Psoas muscle (tissue), 8 donors: ENCODE data around the gene PROP1. TPM values are rescaled to one million over a fixed set of nuclear protein-coding genes. Genes with fewer than 3 reads are reported as not detected.
"Not testable (repeated sequence)": the region's sequence is repeated elsewhere in the genome, so short reads cannot be mapped to it uniquely, and the experiment has no call there.

Source experiments
- ATAC-seq, 4 donors: fragments of 200-7000 bp; cut with Tn5 transposase; one replicate each; pipeline ENCODE4 v1.9.1; 2020; ENCODE audit warnings: moderate library complexity in 3 of 4, mild to moderate bottlenecking in 2 of 4
- DNase-seq, 2 donors: peaks; one replicate each; pipeline ENCODE4 v3.0.0-alpha.2; 2020
- H3K27ac ChIP-seq: fragments of 200-600 bp; one replicate; pipeline ENCODE4 v1.8.0; 2022
- H3K27me3 ChIP-seq, 3 donors: fragments of 200-600 bp in 1 of 3; one replicate each; pipeline versions ENCODE4 v1.6.1 to v1.8.0; 2013 to 2022; ENCODE audit warnings: low read length in 2 of 3, mild to moderate bottlenecking in 2 of 3, moderate library complexity in 1 of 3; ENCODE audit not compliant: insufficient read depth in 3 of 3
- H3K36me3 ChIP-seq, 2 donors: fragments of 200-600 bp in 1 of 2; one replicate each; pipeline versions ENCODE4 v1.6.1 to v1.8.0; 2013 to 2022; ENCODE audit warnings: low read depth in 1 of 2, mild to moderate bottlenecking in 1 of 2, moderate library complexity in 1 of 2; ENCODE audit not compliant: insufficient read depth in 1 of 2
- H3K4me1 ChIP-seq: fragments of 200-600 bp; one replicate; pipeline ENCODE4 v1.8.0; 2022
- H3K4me3 ChIP-seq: fragments of 200-600 bp; one replicate; pipeline ENCODE4 v1.8.0; 2022; ENCODE audit warnings: mild to moderate bottlenecking
- H3K9me3 ChIP-seq: fragments of 200-600 bp; one replicate; pipeline ENCODE4 v1.8.0; 2022
- CTCF ChIP-seq: fragments of 200-600 bp; IDR thresholded peaks from one replicate; pipeline ENCODE4 v1.8.0; 2022; ENCODE audit warnings: antibody characterized with exemption
- WGBS, 3 donors: extraction: QIAGEN DNeasy Blood & Tissue Kit; methylation state at CpG; one replicate each; pipeline versions ENCODE4 v1.1.6 to v1.1.7; 2013; 5-methylcytosine and 5-hydroxymethylcytosine counted together
- intact Hi-C, 2 donors: fragments of 100-400 bp; cut with DNase I; formaldehyde crosslinking; loops; one replicate each; pipeline versions ENCODE4 v1.11.0 to v1.14.2; 2022
- polyA plus RNA-seq, 3 donors: library from polyadenylated mRNA; stranded (reverse); fragments of 200-250 nt; gene quantifications; one replicate each; pipeline ENCODE4 v1.2.3, GENCODE V29; 2013
- total RNA-seq, 4 donors: library from RNA; stranded (reverse); fragmentation: NEBNext Ultra II Directional in 2 of 4; extraction: Animal tissue kit (Norgen Biotek cat#: 25700) in 2 of 4; gene quantifications; one replicate each; pipeline versions ENCODE4 v1.2.1 to v1.2.4, GENCODE V29; 2021 to 2023
- donor health status: healthy with polysubstance abuse.
- donor health status: DM: no; HTN: no; CAD: no; lungs with moderate emphysema.
- donor health status: Bipolar disorder and iron deficiency.
- donor health status: healthy.
- donor health status: DM: yes; HTN: yes; CAD: no.
- donor health status: DM: no; HTN: no; CAD: no.
- donor health status: DM: no; HTN: no; CAD: no.
- donor health status: DM: yes; HTN: yes; CAD: no.

PROP1 gene
- total and polyA plus RNA-seq, 7 donors: not detected

- Histone ChIP-seq H3K4me1 (no peaks in the 10 kb centered on the region), H3K27ac (no peak overlapping the region), H3K36me3 (no peaks in the 10 kb centered on the region), H3K4me3 (no peak overlapping the region), H3K27me3 (no peaks in the 10 kb centered on the region), H3K9me3 (no peaks in the 10 kb centered on the region)
- WGBS, 3 donors: 40 to 48% (median 45%) methylated on average over 16 to 17 of the region's 17 CpGs
- DNase-seq (no peak), ATAC-seq (no peak)
- no peak for TF ChIP-seq CTCF
- intact Hi-C loops: loop anchor here in 1 of 2 donors (10.0 kb wide), 1 partner anchor 1556 kb away; no protein-coding TSS in a partner anchor
Measured at GRCh38 chr5:177958696-177959095, 37.3 kb downstream of the PROP1 start.

GRCh38 chr5:177957241-177957640 lies 38.8 kb downstream of the PROP1 start:
- Histone ChIP-seq H3K9me3 (no peaks in the 10 kb centered on the region), H3K4me3 (no peak overlapping the region), H3K27ac (no peak overlapping the region), H3K4me1 (no peaks in the 10 kb centered on the region), H3K27me3 (no peaks in the 10 kb centered on the region), H3K36me3 (no peaks in the 10 kb centered on the region)
- DNase-seq (no peak), ATAC-seq (no peak)
- no peak for TF ChIP-seq CTCF
- 83 to 89% (median 87%) methylated on average over 7 of the region's 7 CpGs for WGBS, 3 donors
- intact Hi-C loops: loop anchor here in 1 of 2 donors (10.0 kb wide), 1 partner anchor 1558 kb away; no protein-coding TSS in a partner anchor

- H3K27ac ChIP-seq, H3K9me3 ChIP-seq, H3K27me3 ChIP-seq, H3K4me3 ChIP-seq, DNase-seq, ATAC-seq, H3K36me3 ChIP-seq, H3K4me1 ChIP-seq: not testable (repeated sequence)
- intact Hi-C loops: loop anchor here in 1 of 2 donors (10.0 kb wide), 1 partner anchor 1562 kb away; no protein-coding TSS in a partner anchor
- 93 to 96% (median 96%) methylated on average over 9 to 10 of the region's 11 CpGs for WGBS, 3 donors
Measured at GRCh38 chr5:177953101-177953500, 42.9 kb downstream of the PROP1 start.

- intact Hi-C loops: loop anchor here in 1 of 2 donors (10.0 kb wide), 1 partner anchor 1565 kb away; no protein-coding TSS in a partner anchor
- ATAC-seq, H3K27me3 ChIP-seq, H3K27ac ChIP-seq, H3K36me3 ChIP-seq, H3K4me3 ChIP-seq, H3K9me3 ChIP-seq, DNase-seq, H3K4me1 ChIP-seq: not testable (repeated sequence)
- 42 to 74% (median 61%) methylated on average over 3 to 8 of the region's 10 CpGs for WGBS, 3 donors
Measured at GRCh38 chr5:177949656-177950055, 46.4 kb downstream of the PROP1 start.

- H3K4me3 ChIP-seq, H3K36me3 ChIP-seq, ATAC-seq, H3K4me1 ChIP-seq, H3K9me3 ChIP-seq, intact Hi-C loops, H3K27ac ChIP-seq, H3K27me3 ChIP-seq, DNase-seq: not testable (repeated sequence)
- WGBS, 3 donors: 55 to 74% methylated on average over 10 to 11 of the region's 17 CpGs; no CpG with 5 or more reads in 1 of the 3 donors
Measured at GRCh38 chr5:177949065-177949464, 47.0 kb downstream of the PROP1 start.

GRCh38 chr5:177947912-177948311 lies 48.1 kb downstream of the PROP1 start:
- H3K4me1 ChIP-seq, intact Hi-C loops, H3K36me3 ChIP-seq, H3K27me3 ChIP-seq, H3K9me3 ChIP-seq, DNase-seq, H3K27ac ChIP-seq, H3K4me3 ChIP-seq: not testable (repeated sequence)
- peak in 1 of 4 donors; percentile 33 for ATAC-seq
- WGBS, 3 donors: 66 to 77% (median 74%) methylated on average over 8 to 10 of the region's 10 CpGs

GRCh38 chr5:177945601-177946283 lies 50.3 kb downstream of the PROP1 start:
- intact Hi-C loops, H3K27me3 ChIP-seq, H3K36me3 ChIP-seq, H3K4me1 ChIP-seq, ATAC-seq, H3K27ac ChIP-seq, H3K4me3 ChIP-seq, H3K9me3 ChIP-seq, DNase-seq: not testable (repeated sequence)
- 81 to 89% (median 82%) methylated on average over 7 to 11 of the region's 12 CpGs for WGBS, 3 donors

- H3K4me1 ChIP-seq, ATAC-seq, H3K27ac ChIP-seq, H3K36me3 ChIP-seq, H3K9me3 ChIP-seq, intact Hi-C loops, H3K27me3 ChIP-seq, DNase-seq, H3K4me3 ChIP-seq: not testable (repeated sequence)
- 96 to 97% (median 96%) methylated on average over 13 of the region's 13 CpGs for WGBS, 3 donors
Measured at GRCh38 chr5:177945145-177945544, 50.9 kb downstream of the PROP1 start.

- intact Hi-C loops, H3K27ac ChIP-seq, H3K36me3 ChIP-seq, H3K4me1 ChIP-seq, DNase-seq, H3K27me3 ChIP-seq, H3K9me3 ChIP-seq: not testable (repeated sequence)
- peak overlapping the region; percentile 57 for H3K4me3 ChIP-seq
- ATAC-seq: peak; percentile 21 to 46 (median 32)
- WGBS, 3 donors: 9 to 17% (median 14%) methylated on average over 8 to 39 of the region's 66 CpGs
Measured at GRCh38 chr5:177943805-177944736, 52.0 kb downstream of the PROP1 start.
